Endothelial cell of umbilical vein (primary cell): ENCODE data around the gene SH3BGRL. TPM values are rescaled to one million over a fixed set of nuclear protein-coding genes. Genes with fewer than 3 reads are reported as not detected.

Source experiments
- BruUV-seq: library from RNA; stranded (reverse); fragments of 400-500 nt; replicated peaks from 2 replicates; lab custom pipeline; 2021; lab: Mats Ljungman, UMichigan
- CTCF ChIA-PET: fragments of 300-600, 350-600 bp; sonication (Branson Sonifier 250); formaldehyde crosslinking; loops from one replicate; lab custom pipeline; 2021; ENCODE audit warnings: antibody characterized with exemption, inconsistent platforms; lab: Charles Lee
- POLR2A ChIA-PET: fragments of 300-600, 350-600 bp; sonication (Branson Sonifier 250); formaldehyde crosslinking; loops from one replicate; lab custom pipeline; 2021; ENCODE audit warnings: antibody characterized with exemption, inconsistent platforms; lab: Charles Lee
- DNase-seq: peaks from one replicate; pipeline ENCODE4 v3.0.0-alpha.2; 2011; ENCODE audit warnings: low read depth, low spot score
- FAIRE-seq: peaks from 2 replicates; lab custom pipeline; 2011; peaks lifted over from hg19 to GRCh38; lab: Jason Lieb, UNC
- H2AFZ ChIP-seq: 2 replicates; pipeline ENCODE4 v1.6.0; 2012; ENCODE audit warnings: low read depth, low read length, control low read depth, inconsistent platforms
- H3K27ac ChIP-seq: 2 replicates; pipeline ENCODE4 v1.5.1; 2011; ENCODE audit warnings: low read depth, mild to moderate bottlenecking, control low read depth, low read length, moderate library complexity; ENCODE audit not compliant: insufficient read depth
- H3K27me3 ChIP-seq, 2 experiments: 2 replicates each; pipeline versions ENCODE4 v1.6.0 to v1.6.1; 2011; ENCODE audit warnings: low read length in 2 of 2, mixed read lengths in 1 of 2; ENCODE audit not compliant: control insufficient read depth in 2 of 2, insufficient read depth in 2 of 2
- H3K36me3 ChIP-seq, 2 experiments: 2 replicates in 1 of 2; 3 replicates in 1 of 2; pipeline ENCODE4 v1.5.1; 2011; ENCODE audit warnings: low read length in 2 of 2, mild to moderate bottlenecking in 1 of 2, moderate library complexity in 1 of 2; ENCODE audit not compliant: control insufficient read depth in 2 of 2, insufficient read depth in 2 of 2; ENCODE audit errors: extremely low read depth in 1 of 2
- H3K4me1 ChIP-seq: 3 replicates; pipeline ENCODE4 v1.5.1; 2011; ENCODE audit warnings: mild to moderate bottlenecking, low read length; ENCODE audit not compliant: control insufficient read depth, insufficient read depth; ENCODE audit errors: extremely low read depth
- H3K4me2 ChIP-seq: 2 replicates; pipeline ENCODE4 v1.6.1; 2011; ENCODE audit warnings: low read length, control low read depth, mixed read lengths; ENCODE audit not compliant: insufficient read depth
- H3K4me3 ChIP-seq, 3 experiments: fragments of 200-600 bp in 1 of 3; sonication (generic), shearing (Covaris generic) in 1 of 3; replicated peaks in 1 of 3; 2 replicates each; pipeline ENCODE4 v1.5.1; 2011 to 2016; ENCODE audit warnings: control low read depth in 3 of 3, low read length in 3 of 3, mild to moderate bottlenecking in 2 of 3, inconsistent platforms in 1 of 3, low read depth in 1 of 3, moderate library complexity in 1 of 3; ENCODE audit not compliant: insufficient read depth in 1 of 3
- H3K79me2 ChIP-seq: 2 replicates; pipeline ENCODE4 v1.6.0; 2012; ENCODE audit warnings: low read length, inconsistent platforms; ENCODE audit not compliant: control insufficient read depth, insufficient read depth
- H3K9ac ChIP-seq: replicated peaks from 2 replicates; pipeline ENCODE3; 2011; ENCODE audit warnings: low read length, control low read depth; ENCODE audit not compliant: insufficient read depth; ENCODE audit errors: extremely low read depth
- H3K9me1 ChIP-seq: replicated peaks from 3 replicates; pipeline ENCODE4 v1.6.0; 2011; ENCODE audit warnings: mild to moderate bottlenecking, low read length; ENCODE audit not compliant: control insufficient read depth, insufficient read depth; ENCODE audit errors: extremely low read depth
- H3K9me3 ChIP-seq: replicated peaks from 2 replicates; pipeline ENCODE4 v1.5.1; 2012; ENCODE audit warnings: low read length, inconsistent platforms; ENCODE audit not compliant: control insufficient read depth, insufficient read depth
- H4K20me1 ChIP-seq: replicated peaks from 2 replicates; pipeline ENCODE3; 2011; ENCODE audit warnings: mild to moderate bottlenecking, low read length; ENCODE audit not compliant: control insufficient read depth, insufficient read depth; ENCODE audit errors: extremely low read depth
- EZH2 ChIP-seq: IDR thresholded peaks from 2 replicates; pipeline ENCODE4 v1.6.1; 2012; ENCODE audit warnings: borderline replicate concordance, low read depth, mild to moderate bottlenecking, moderate library complexity, low read length, inconsistent platforms; ENCODE audit not compliant: severe bottlenecking
- FOS ChIP-seq: IDR thresholded peaks from 2 replicates; pipeline ENCODE4 v1.6.1; 2011; ENCODE audit warnings: mild to moderate bottlenecking, low read length, moderate library complexity, borderline replicate concordance; ENCODE audit not compliant: insufficient read depth
- GATA2 ChIP-seq: IDR thresholded peaks from 2 replicates; pipeline ENCODE4 v1.7.0; 2011; ENCODE audit warnings: low read depth, mild to moderate bottlenecking, moderate library complexity, mixed read lengths, low read length; ENCODE audit not compliant: insufficient read length, insufficient read depth
- JUN ChIP-seq: IDR thresholded peaks from 2 replicates; pipeline ENCODE4 v1.6.1; 2011; ENCODE audit warnings: borderline replicate concordance, low read depth; ENCODE audit not compliant: insufficient read length, insufficient read depth
- MYC ChIP-seq: IDR thresholded peaks from one replicate; pipeline ENCODE4 v1.6.1; 2011; ENCODE audit warnings: mild to moderate bottlenecking, low read depth, low read length
- POLR2A ChIP-seq: IDR thresholded peaks from 2 replicates; pipeline ENCODE4 v1.6.1; 2012; ENCODE audit warnings: low read depth, mild to moderate bottlenecking, control low read depth, low read length
- POLR2AphosphoS5 ChIP-seq: IDR thresholded peaks from 2 replicates; pipeline ENCODE4 v1.6.1; 2012; ENCODE audit warnings: low read depth, mild to moderate bottlenecking, control low read depth, low read length, moderate library complexity; ENCODE audit not compliant: insufficient read depth
- dilution Hi-C: fragments of 300-500 bp; cut with MboI; formaldehyde crosslinking; loops from one replicate; pipeline ENCODE4 v1.15.0; 2019; ENCODE audit warnings: low sequenced_read_pairs; ENCODE audit not compliant: extremely low pct_ligation_motif_present
- intact Hi-C: fragments of 100-400 bp; cut with micrococcal nuclease; formaldehyde crosslinking; loops from one replicate; pipeline ENCODE4 v1.10.0; 2022
- polyA plus RNA-seq, 4 experiments: library from polyadenylated mRNA; depleted of rRNA in 3 of 4; stranded (reverse) in 3 of 4; unstranded in 1 of 4; fragments of >200 nt; gene quantifications; 2 replicates each; pipeline versions ENCODE4 v1.2.1 to v1.2.3, GENCODE V29; 2011 to 2012; ENCODE audit warnings: missing spikeins in 1 of 4
- total RNA-seq: library from RNA; stranded (reverse); gene quantifications from 2 replicates; pipeline ENCODE4 v1.2.3, GENCODE V29; 2021
- TF ChIP-seq, protein P1 (sequence below): IDR thresholded peaks from 2 replicates; pipeline ENCODE4 v1.6.1; 2011; ENCODE audit not compliant: insufficient read depth, insufficient read length
- TF ChIP-seq, protein P2 (sequence below), 2 donors: IDR thresholded peaks; 1 replicate in 1 of 2; 2 replicates in 1 of 2; pipeline ENCODE4 v1.5.1; 2011; ENCODE audit warnings: low read length in 2 of 2, mild to moderate bottlenecking in 2 of 2, moderate library complexity in 2 of 2, control low read depth in 1 of 2, inconsistent platforms in 1 of 2, low read depth in 1 of 2; ENCODE audit not compliant: insufficient read depth in 1 of 2; ENCODE audit errors: extremely low read depth in 1 of 2

SH3BGRL gene
- total and polyA plus RNA-seq, 2 donors (not counting 3 experiments of a cell fraction or from before 2014, with no cell fraction given) = 45.6 to 65.7 TPM

DNA sequence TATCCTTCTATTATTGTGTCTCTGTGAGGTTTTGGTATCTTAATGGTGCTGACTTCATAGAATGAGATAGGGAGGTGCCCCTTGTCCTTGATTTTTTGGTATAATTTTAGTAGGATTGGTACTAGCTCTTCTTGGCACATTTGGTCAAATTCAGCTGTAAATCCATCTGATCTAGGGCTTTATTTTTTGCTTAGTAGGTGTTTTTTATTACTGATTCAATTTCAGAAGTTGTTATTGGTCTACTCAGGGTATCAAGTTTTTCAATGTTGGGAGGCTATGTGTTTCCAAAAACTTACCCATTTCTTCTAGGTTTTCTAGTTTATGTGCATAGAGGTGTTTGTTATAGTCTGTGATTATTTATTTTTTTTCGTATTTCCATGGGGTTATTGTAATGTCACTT lies 103.3 kb downstream of the SH3BGRL start:
- Histone ChIP-seq H3K36me3 (no peaks in the 10 kb centered on the region), H3K27ac (no peak overlapping the region), H2AFZ (no peak overlapping the region), H3K4me1 (no peaks in the 10 kb centered on the region), H4K20me1 (no peaks in the 10 kb centered on the region), H3K4me2 (no peak overlapping the region), H3K27me3 (no peaks in the 10 kb centered on the region), H3K9me3 (no peaks in the 10 kb centered on the region), H3K9ac (no peak overlapping the region), H3K4me3 (no peak overlapping the region), H3K79me2 (no peaks in the 10 kb centered on the region), H3K9me1 (no peaks in the 10 kb centered on the region)
- FAIRE-seq = no peak
- dilution Hi-C loops (no loop called here), intact Hi-C loops (no loop called here)
- CTCF ChIA-PET = no interaction called here
- no TSS peak for BruUV-seq
- TF ChIP-seq GATA2 (no peak), MYC (no peak), FOS (no peak), POLR2A (no peak), POLR2AphosphoS5 (no peak), EZH2 (no peak), JUN (no peak)
- TF ChIP-seq, protein P1, sequence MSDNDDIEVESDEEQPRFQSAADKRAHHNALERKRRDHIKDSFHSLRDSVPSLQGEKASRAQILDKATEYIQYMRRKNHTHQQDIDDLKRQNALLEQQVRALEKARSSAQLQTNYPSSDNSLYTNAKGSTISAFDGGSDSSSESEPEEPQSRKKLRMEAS = no peak
- TF ChIP-seq, protein P2, sequence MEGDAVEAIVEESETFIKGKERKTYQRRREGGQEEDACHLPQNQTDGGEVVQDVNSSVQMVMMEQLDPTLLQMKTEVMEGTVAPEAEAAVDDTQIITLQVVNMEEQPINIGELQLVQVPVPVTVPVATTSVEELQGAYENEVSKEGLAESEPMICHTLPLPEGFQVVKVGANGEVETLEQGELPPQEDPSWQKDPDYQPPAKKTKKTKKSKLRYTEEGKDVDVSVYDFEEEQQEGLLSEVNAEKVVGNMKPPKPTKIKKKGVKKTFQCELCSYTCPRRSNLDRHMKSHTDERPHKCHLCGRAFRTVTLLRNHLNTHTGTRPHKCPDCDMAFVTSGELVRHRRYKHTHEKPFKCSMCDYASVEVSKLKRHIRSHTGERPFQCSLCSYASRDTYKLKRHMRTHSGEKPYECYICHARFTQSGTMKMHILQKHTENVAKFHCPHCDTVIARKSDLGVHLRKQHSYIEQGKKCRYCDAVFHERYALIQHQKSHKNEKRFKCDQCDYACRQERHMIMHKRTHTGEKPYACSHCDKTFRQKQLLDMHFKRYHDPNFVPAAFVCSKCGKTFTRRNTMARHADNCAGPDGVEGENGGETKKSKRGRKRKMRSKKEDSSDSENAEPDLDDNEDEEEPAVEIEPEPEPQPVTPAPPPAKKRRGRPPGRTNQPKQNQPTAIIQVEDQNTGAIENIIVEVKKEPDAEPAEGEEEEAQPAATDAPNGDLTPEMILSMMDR (IDR thresholded peaks at IDR 0.05; ENCODE audit: extremely low read depth in 1 of 2, insufficient read depth in 1 of 2, low read depth in 1 of 2, low read length in 2 of 2) = no peak
- POLR2A ChIA-PET = no interaction called here
- no peak for DNase-seq
